Stimulated activated CD8-positive, alpha-beta memory T cell treated with anti-CD3 and anti-CD28 coated beads, Interleukin-2, amount 100 ng/mL, for 48 hours (primary cell): Measurements from ENCODE around the gene COL23A1.
"Not testable (repeated sequence)": the region's sequence is repeated elsewhere in the genome, so short reads cannot be mapped to it uniquely, and the experiment has no call there.

Source experiments
- DNase-seq, 2 donors: peaks; one replicate each; pipeline ENCODE4 v3.0.0-alpha.2; 2020; ENCODE audit warnings: low read depth in 2 of 2

COL23A1 gene

DNA sequence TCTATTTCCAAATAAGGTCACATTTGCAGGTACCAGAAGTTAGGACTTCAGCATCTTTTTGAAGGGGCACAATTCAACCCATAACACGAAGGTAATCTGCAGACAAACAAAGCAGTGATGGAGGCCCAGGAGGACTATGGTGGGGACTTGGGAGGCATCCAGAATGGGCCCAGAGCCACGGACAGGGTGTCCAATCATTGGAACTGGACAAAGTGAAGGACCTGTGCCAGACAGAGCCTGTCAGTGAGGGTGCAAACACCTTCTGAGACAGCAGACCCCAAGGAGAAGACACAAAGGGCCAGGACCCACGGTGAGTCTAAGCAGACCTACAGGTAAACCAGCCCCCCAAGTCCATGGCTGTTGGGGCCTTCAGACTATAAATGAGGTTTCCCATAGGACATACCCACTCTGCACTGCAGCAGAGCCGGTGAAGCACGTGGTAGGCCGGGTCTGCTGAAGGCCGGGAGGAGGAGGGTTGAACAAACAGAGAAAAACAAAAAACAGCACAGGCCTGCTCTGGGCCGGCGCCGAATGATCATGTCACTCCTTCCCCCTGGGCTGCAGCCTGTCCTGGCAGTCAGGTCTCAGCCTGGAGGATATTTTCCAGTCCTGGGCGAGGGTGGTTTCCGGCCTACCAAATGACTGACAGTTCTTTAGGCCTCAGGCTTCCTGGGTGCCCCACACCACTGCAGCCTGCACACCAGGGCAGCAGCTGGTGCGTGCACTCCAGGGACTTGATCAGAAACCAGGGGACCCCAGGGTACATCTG, 84.4 kb downstream of the COL23A1 start:
- DNase-seq: no peak

DNA sequence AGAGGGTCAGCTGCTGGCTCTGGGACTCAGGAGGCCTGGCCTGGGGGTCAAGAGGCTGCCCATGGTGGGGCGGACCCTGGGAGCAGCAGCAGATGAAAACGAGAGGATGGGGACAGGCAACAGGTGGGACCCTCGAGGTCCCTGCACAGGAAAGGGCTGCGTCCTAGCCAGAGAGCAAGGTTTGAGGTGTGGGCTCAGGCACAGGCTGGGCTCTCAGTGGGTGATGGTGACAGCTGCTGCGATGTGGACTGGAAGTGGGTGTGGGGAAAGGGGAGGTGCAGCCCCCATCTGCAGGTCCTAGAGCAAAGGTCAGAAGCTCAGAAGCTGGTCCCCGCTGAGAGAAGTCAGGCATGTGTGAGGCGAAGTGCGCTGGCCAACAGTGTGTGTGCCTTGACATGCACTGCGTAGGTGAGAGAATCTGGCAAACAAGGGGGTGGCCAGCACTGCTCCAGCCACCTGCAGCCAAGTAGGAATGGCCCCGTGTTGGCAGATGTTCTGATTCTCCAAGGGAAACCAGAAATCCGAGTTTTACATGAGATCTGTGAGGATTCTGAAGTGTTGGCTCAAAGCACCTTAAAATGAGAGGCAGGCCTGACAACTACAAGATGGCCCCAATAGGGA, 85.7 kb downstream of the COL23A1 start:
- no peak for DNase-seq

- DNase-seq: no peak
These were observed 87.6 kb downstream of the COL23A1 start for GRCh38 chr5:178502401-178503100.

- no peak for DNase-seq
These were observed 90.8 kb downstream of the COL23A1 start for GRCh38 chr5:178499352-178499751.

- DNase-seq: no peak
These were observed 93.6 kb downstream of the COL23A1 start for GRCh38 chr5:178496642-178497041.

GRCh38 chr5:178496214-178496613, 94.0 kb downstream of the COL23A1 start:
- no peak for DNase-seq

DNA sequence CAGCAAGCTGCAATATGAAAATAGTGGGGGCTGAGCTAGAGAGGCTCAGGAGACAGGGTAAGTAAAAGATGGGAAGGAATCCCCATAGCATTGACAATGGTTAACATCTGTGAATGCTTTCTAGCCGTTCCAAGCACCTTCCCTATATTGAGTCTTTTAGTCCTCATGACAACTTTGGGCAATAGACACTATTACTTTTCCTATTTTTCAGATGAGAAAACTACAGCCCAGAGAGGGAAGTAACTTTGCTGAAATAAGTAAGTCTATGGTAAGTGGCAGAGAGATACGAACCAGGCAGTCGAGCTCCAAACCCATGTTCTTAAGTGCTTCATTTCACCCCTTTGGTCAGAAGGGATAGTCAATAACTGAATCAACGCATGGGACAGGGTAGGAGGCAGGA, 94.5 kb downstream of the COL23A1 start:
- no peak for DNase-seq

DNA sequence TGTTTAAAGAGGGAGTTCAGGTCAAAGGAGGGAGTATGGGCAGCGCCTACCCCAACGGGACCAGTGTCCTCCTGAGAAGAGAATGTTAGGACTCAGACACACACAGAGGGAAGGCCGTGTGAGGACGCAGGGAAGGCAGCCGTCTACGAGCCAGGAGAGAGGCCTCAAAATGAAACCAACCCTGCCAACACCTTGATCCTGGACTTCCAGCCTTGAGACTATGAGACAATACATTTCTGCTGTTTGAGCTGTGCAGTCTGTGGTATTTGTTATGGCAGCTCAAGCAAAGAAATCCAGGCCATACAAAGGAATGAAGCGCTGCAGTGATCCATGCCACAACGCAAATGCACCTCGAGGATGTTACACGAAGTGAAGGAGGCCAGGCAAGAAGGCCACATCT, 97.9 kb downstream of the COL23A1 start:
- no peak for DNase-seq

- DNase-seq: no peak
These were observed 99.1 kb downstream of the COL23A1 start for GRCh38 chr5:178490935-178491652.

- DNase-seq: no peak
These were observed 100.8 kb downstream of the COL23A1 start for GRCh38 chr5:178489271-178489976.

GRCh38 chr5:178488696-178489095, 101.5 kb downstream of the COL23A1 start:
- DNase-seq: no peak

DNA sequence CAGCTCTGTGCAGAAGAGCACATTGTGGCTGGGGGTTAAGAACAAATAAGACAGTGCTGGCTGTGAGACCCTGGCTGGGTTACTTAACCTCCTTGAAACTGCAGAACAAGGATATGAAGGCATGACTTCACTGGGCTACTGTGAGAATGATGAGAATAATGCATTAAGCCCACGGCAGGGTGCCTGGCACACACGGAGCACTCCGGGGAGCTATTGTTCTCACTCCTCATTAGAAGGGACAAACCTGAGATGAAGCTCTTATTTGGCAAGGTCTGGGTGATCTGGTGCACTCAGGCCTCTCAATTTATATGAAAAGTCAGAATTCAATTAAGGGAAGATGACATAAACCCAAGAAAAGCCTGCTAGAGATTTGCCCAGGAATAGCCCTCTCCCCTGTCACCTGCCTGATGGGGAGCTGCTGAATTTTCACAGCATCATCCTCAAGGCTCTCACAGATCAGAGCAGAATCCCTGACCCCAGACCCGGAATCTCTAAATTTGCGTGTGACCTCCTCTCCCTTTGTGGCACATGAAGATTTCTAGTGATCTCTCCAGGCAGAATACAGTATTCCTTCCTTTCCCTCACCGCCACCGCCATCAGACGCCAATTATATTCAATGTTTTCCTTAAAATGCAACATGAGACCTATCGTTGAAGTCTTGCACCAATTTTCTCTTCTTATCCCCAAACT, 102.1 kb downstream of the COL23A1 start:
- DNase-seq: no peak

DNA sequence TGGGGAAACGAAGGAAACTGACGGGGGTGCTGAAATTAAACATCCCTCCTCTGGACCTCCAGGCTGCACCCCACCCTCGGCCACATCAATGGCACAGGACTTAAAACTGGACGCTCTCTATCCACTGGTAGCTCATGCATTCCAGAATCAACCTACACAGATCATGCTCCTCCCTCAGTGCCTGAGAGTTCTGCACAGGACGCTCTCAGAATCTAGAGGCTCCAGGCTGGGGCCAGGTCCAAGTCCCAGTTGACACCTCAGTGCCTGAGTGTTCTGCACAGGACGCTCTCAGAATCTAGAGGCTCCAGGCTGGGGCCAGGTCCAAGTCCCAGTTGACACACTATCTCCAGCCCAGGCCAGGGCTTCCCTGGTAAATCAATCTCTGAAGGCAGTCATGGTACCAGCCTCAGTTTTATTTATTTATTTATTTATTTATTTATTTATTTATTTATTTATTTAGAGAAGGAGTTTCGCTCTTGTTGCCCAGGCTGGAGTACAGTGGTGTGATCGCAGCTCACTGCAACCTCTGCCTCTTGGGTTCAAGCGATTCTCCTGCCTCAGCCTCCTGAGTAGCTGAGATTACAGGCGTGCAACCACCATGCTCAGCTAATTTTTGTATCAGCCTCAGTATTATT, 103.2 kb downstream of the COL23A1 start:
- not testable (repeated sequence) for DNase-seq

DNA sequence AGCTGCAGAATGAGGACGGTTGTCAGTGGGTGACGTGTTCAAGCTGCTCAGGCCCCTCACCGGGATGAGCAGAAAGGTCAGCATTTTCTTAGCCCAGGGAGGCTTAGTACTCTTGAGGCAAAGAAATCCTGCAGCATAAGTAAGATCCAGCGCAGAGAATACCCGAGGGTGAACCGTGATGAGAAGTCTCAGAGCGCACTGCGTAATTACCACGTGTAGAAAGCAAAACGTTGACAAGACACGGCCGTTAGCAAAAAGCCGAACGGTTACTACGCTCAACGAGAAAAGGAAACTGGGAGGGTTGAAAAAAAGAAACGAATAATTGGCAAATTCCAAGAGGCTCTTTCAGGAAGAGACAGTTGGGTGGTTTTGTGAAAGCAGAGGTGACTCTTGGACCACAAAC, 104.0 kb downstream of the COL23A1 start:
- no peak for DNase-seq

DNA sequence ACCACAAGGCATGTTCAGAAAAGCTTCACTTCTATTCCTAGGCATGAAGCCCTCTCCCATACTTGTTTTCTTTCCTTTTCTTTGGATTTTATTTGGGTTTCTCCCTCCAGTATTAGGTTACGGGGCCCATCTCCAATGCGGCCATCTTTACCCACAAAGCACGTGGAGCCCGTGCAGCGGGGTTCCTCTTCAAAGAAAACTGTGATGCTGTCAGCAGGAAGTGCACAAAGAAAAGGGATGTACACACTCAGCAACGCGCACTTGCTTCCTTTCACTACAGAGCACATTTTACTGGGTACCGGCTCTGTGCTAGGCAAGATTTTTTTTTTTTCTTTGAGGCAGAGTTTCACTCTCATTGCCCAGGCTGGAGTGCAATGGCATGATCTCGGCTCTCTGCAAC, 106.6 kb downstream of the COL23A1 start:
- peak; percentile 5 to 8 for DNase-seq

GRCh38 chr5:178479261-178479660, 110.9 kb downstream of the COL23A1 start:
- no peak for DNase-seq

DNA sequence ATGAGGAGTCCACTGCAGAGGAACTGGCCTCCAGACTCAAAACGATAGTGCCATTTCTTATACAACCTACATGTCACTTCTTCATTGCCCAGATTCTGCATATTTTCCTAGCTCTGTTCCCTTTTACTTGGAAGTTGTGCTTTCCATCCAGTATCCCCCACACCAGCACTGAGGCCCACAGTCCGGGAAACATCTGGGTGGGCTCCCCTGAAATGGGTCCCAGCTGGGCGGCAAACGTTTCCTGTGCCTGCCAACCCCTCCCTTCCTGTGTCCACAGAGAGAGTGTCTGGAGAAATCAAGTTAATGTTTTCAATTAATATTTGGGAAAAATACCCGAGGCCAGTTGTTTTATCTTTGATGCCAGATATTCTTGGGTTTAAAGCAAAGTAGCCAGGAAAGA, 111.8 kb downstream of the COL23A1 start:
- no peak for DNase-seq

DNA sequence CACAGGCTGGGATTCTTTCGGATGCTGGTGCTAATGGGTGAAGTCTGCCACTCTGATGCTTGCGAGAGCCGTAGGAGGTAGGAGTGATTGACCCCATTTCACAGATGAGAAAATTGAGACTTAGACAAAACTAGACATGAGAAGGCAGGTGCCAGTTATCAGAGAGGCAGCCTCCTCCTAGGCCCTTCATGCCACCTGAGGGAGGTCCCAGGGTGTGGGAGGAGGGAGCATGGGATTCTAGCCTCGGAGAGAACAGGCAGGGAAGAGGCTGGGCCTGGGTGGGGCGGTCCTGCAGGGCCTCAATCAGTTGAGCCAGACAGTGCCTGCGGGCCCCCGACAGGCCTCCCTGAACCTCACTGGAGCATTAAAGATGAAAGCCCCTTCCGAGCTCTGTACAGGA, 112.4 kb downstream of the COL23A1 start:
- no peak for DNase-seq

GRCh38 chr5:178476972-178477754, 113.0 kb downstream of the COL23A1 start:
- no peak for DNase-seq

DNA sequence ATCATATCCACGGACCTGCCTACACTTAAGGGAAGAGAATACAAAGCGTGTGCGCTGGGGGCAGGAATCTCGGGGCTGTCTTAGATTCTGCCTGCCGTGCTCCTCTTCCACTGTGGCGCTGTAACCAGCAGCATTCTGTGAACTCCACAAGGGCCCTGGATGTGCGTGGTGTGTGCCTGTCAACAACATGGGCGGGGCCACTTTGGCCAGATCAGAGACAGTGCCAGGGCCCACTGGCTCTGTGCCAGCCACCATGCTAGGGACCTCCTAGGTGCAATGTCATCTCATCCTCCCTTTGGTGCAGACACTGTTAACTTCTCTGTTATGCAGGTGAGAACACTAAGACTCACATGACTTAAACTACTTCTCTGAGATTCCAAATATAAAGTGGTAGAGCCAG, 113.7 kb downstream of the COL23A1 start:
- DNase-seq: no peak
